GM19099 (cell line): ENCODE data around the gene TGM2.

Source experiments
- POLR2A ChIP-seq: IDR thresholded peaks from 3 replicates; pipeline ENCODE4 v1.6.1; 2011; ENCODE audit warnings: low read depth; ENCODE audit not compliant: insufficient read length; ENCODE audit errors: extremely low read depth

TGM2 gene

GRCh38 chr20:38117205-38117604, 47.9 kb downstream of the TGM2 start:
- TF ChIP-seq POLR2A, result no peak

DNA sequence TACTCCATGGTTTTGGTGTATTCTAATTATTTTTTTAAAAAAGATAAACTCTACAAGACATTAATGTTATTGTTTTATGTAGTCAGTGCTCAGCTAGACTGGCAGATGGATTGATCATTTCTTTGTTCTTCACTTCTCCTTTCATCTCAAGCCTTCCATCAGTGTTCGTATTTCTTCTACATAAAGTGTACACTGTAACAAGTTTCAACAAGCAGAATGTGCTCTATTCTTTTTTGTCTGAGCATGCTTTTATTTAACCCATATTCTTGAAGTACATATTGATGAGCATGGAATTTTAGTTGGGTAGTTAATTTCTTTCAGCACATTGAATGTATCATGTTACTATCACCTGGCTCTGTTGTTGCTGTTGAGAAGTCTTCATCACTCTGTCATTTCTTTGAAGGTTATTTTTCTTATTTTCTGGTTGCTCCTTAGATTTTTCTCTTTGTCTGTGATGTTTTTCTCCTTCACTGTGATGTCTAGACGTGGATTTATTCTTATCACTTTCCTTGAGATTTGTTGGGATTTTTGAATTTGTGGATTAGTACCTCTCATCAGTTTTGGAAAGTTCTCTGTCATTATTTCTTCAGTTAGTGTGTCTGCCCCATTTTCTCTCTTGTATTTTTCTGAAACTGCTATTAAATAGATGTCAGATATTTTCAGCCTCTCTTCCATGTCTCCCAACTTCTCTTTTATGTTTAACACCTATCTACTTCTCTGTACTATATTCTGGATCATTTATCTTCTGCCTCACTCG, 48.5 kb downstream of the TGM2 start:
- TF ChIP-seq POLR2A, result no peak

DNA sequence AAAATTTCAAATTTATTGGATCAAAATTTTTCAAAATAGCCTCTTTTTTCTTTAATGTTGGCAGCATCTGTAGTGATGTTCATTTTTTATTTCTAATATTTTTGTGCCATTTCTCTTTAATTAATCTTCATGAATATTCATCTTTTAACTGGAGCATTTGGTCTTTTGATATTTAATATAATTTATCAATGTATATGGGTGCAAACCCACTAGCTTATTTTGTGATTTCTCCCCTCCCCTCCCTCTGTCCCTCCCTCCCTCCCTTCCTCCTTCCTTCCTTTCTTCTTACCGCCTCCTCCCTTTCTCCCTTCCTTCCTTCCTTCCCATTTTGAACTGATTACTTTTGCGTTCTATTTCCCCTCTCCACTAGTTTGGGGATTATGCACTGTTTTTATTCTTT, 49.2 kb downstream of the TGM2 start:
- no peak for TF ChIP-seq POLR2A

- no peak for TF ChIP-seq POLR2A
Observed at GRCh38 chr20:38115205-38115604, 49.9 kb downstream of the TGM2 start.

GRCh38 chr20:38114353-38114791, 50.7 kb downstream of the TGM2 start:
- no peak for TF ChIP-seq POLR2A

DNA sequence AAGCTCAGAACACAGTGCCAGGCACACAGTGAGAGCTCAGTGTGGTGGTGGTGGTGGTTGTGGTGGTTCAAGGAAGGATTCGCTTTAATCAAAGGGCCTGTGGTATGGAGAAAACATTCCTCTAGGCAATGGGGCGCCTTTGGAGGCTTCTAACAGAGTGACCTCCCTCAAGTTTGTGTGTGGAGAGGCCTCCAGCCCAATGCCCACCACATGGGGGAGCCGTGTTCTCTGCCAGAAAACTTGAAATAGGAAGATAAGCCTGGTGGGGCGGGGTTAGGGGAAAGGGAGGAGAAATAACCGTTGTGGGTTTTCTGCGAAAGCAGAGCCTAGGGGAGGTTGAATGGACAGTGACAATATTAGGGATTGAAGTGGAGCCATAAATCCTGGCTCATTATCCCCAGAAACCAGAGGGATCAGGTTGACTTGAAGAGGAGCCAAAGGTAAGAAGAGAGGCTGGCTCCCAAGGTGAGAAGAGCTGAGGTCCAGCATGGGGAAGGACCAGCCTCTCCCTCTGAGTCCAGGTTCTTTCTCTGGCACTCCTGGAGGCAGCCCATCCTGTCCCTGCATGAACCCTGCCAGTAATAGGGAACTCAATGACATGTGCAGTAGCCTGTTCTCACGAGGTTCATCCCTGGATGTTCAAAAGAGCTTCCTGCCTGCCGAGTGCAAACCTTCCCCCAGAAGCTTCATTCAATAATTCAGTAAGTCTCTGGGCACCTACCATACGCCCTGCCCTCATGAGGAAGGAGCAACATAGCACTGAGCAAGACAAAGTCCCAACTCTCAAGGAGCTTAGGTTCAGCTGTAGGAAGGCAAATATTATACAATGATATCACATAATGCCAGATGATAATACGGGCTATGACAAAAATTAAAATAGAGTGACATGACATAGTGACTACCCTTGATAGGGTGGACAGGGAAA, 51.4 kb downstream of the TGM2 start:
- no peak for TF ChIP-seq POLR2A

- TF ChIP-seq POLR2A, result no peak
Observed at GRCh38 chr20:38112930-38113294, 52.2 kb downstream of the TGM2 start.

- TF ChIP-seq POLR2A, result no peak
Observed at GRCh38 chr20:38112261-38112929, 52.7 kb downstream of the TGM2 start.

- TF ChIP-seq POLR2A, result no peak
Observed at GRCh38 chr20:38111366-38112232, 53.5 kb downstream of the TGM2 start.

GRCh38 chr20:38110525-38111178, 54.4 kb downstream of the TGM2 start:
- no peak for TF ChIP-seq POLR2A

DNA sequence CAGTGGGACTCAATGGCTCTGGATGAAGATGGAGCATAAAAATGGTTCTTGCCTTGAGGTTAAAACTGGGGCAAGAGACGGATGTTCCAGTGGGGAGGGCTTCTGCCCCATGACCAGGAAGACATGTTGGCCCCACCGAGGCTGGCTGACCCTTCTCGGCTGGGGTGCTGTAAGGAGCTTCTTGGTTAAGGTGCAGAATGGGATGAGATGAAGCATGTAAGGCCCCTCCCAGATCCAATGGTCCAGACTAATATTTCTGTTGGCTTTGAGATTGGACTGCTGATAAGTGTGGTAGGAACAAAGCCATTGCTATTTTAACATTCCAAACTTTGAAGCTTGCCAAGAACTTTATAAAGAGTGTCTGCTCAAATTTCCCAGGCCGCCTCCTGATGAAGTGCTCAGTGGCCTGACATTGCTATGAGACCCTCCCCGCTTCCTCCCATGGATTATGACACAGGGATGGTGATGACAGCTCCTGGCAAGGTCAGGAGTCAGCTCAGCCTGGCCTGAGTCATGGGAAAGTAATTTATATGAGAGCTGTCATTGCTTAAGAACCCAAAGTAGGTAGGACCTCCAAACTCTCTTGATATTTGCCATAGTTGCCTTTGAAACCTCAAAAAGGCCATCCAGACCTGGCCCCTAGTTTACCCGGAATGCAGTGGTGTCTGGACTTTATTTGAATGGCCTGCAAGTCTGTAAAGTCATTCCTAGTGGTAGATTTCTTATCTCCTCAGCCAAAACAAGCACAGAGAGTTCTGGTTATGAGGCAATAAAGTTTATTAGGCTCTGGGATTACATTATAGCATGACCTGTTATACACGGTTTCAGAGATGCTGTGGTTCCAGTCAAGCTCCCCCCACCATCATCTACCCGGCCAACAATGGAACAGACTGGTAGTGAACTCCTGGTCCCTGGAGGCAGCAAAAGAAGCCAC, 55.2 kb downstream of the TGM2 start:
- no peak for TF ChIP-seq POLR2A

GRCh38 chr20:38108986-38109541, 56.0 kb downstream of the TGM2 start:
- TF ChIP-seq POLR2A, result no peak
